Duodenal mucosa (tissue), 2 donors: ENCODE results near the gene EIF4G2.
"Not testable (repeated sequence)": the region's sequence is repeated elsewhere in the genome, so short reads cannot be mapped to it uniquely, and the experiment has no call there.

Source experiments
- H3K27ac ChIP-seq: one replicate; pipeline ENCODE4 v1.7.0; 2013; ENCODE audit warnings: low read depth, low read length
- H3K27me3 ChIP-seq, 2 donors: one replicate each; pipeline ENCODE4 v1.7.0; 2013; ENCODE audit warnings: low read length in 2 of 2, control low read depth in 1 of 2; ENCODE audit not compliant: insufficient read depth in 2 of 2, control insufficient read depth in 1 of 2
- H3K36me3 ChIP-seq, 2 donors: one replicate each; pipeline ENCODE4 v1.7.0; 2013; ENCODE audit warnings: low read length in 2 of 2, control low read depth in 1 of 2; ENCODE audit not compliant: insufficient read depth in 2 of 2, control insufficient read depth in 1 of 2
- H3K4me1 ChIP-seq, 2 donors: one replicate each; pipeline ENCODE4 v1.7.0; 2013; ENCODE audit warnings: low read length in 2 of 2, control low read depth in 1 of 2; ENCODE audit not compliant: insufficient read depth in 2 of 2, control insufficient read depth in 1 of 2
- H3K4me3 ChIP-seq, 2 donors: one replicate each; pipeline ENCODE4 v1.7.0; 2013; ENCODE audit warnings: low read length in 2 of 2, low read depth in 1 of 2
- H3K9ac ChIP-seq, 2 donors: one replicate each; pipeline ENCODE4 v1.7.0; 2013; ENCODE audit warnings: low read length in 2 of 2, low read depth in 1 of 2
- H3K9me3 ChIP-seq, 2 donors: one replicate each; pipeline ENCODE4 v1.7.0; 2013; ENCODE audit warnings: low read length in 2 of 2, control low read depth in 1 of 2; ENCODE audit not compliant: control insufficient read depth in 1 of 2

EIF4G2 gene

DNA sequence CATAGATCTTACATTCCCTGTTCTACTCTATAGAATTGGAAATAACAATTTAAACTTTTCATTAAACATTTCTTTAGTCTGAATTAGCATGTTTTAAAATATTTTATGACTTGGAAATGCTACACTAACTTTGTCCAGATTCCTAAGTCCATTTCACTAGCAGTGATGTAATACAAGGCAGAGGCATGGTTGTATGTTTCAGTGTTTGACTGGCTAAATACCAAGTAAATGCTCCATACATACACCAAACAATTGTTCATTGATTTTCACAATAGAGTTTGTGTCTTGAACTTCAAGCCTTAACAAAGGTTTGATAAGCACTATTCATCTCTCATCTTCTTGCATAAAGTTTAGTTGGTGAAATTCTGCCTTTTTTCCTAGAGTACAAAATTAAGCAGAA is 35.6 kb upstream of the EIF4G2 start:
- H3K27ac ChIP-seq: no peak overlapping the region
- H3K27me3 ChIP-seq: no peaks in the 10 kb centered on the region
- no peak overlapping the region for H3K9ac ChIP-seq
- H3K9me3 ChIP-seq: no peaks in the 10 kb centered on the region
- H3K4me3 ChIP-seq: no peak overlapping the region
- no peaks in the 10 kb centered on the region for H3K36me3 ChIP-seq
- H3K4me1 ChIP-seq: peaks cover 6 to 15% of the 10 kb centered on the region in 2 donors

DNA sequence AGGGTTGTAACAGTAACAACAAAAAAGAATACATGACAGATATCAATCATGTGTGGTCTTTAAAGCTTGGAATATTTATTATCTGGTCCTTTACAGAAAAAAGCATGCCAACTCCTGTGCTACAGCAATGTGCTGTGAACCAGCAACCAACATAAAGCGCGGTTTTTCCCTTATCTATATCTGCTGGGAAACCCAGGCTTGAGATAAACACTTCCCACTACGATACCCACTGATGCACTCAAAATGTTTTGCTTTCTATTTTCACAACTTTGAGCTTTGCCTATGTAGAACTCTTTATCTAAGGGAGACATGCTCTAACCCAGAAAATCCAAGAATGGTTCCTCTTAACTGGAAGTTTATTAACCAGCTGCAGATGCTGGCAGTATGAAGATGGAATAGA is 30.2 kb upstream of the EIF4G2 start:
- H3K4me1 ChIP-seq: peaks cover 4 to 6% of the 10 kb centered on the region in 2 donors
- H3K9ac ChIP-seq: no peak overlapping the region
- H3K27me3 ChIP-seq: no peaks in the 10 kb centered on the region
- H3K4me3 ChIP-seq: no peak overlapping the region
- no peaks in the 10 kb centered on the region for H3K9me3 ChIP-seq
- no peak overlapping the region for H3K27ac ChIP-seq
- H3K36me3 ChIP-seq: no peaks in the 10 kb centered on the region

DNA sequence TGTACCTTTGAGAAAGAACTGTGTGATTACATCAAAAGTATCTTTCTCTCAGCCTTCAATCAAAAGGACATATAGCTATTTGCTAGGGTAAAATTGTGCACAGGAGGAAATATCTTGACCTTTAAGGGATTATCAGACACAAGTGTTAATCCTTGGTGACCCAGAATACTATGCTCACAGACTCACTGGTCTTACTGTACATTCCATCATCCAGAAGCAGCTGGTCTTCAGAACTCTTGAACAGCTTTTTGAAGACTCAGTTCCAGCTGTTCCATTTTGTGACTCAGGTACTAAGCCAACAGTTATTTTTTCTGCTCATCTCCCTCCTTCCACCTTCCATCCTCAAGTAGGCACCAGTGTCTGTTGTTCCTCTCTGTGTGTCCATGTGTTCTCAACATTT is 29.4 kb upstream of the EIF4G2 start:
- no peaks in the 10 kb centered on the region for H3K36me3 ChIP-seq
- H3K9me3 ChIP-seq: no peaks in the 10 kb centered on the region
- H3K9ac ChIP-seq: no peak overlapping the region
- no peaks in the 10 kb centered on the region for H3K27me3 ChIP-seq
- no peak overlapping the region for H3K4me3 ChIP-seq
- H3K27ac ChIP-seq: no peak overlapping the region
- peaks cover 2 to 6% of the 10 kb centered on the region in 2 donors for H3K4me1 ChIP-seq

DNA sequence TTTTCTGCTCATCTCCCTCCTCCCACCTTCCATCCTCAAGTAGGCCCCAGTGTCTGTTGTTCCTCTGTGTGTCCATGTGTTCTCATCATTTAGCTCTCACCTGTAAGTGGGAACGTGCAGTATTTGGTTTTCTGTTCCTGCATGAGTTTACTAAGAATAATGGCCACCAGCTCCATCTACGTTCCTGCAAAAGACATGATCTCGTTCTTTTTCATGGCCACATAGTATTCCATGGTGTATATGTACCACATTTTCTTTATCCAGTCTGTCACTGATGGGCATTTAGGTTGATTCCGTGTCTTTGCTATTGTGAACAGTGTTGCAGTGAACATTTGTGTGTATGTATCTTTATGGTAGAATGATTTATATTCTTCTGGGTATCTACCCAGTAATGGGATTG is 28.2 kb upstream of the EIF4G2 start:
- not testable (repeated sequence) for H3K27me3 ChIP-seq, H3K9me3 ChIP-seq, H3K4me3 ChIP-seq, H3K27ac ChIP-seq, H3K36me3 ChIP-seq, H3K4me1 ChIP-seq, H3K9ac ChIP-seq

DNA sequence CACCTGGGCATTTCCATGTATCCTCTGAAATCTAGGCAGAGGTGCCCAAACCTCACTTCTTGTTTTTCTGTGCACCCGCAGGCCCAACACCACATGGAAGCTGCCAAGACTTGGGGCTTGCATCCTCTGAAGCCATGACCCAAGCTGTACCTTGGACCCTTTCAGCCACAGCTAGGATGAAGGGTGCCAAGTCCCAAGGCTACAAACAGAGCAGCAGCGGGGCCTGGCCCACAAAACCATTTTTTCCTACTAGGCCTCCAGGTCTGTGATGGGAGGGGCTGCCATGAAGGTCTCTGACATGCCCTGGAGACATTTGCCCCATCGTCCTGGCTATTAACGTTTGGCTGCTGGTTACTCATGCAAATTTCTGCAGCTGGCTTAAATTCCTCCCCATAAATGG is 20.4 kb upstream of the EIF4G2 start:
- Histone ChIP-seq H3K9me3 (no peaks in the 10 kb centered on the region), H3K27ac (no peak overlapping the region), H3K9ac (no peak overlapping the region), H3K4me3 (no peak overlapping the region), H3K36me3 (no peaks in the 10 kb centered on the region), H3K4me1 (peaks cover 3 to 5% of the 10 kb centered on the region in 2 donors), H3K27me3 (no peaks in the 10 kb centered on the region)

DNA sequence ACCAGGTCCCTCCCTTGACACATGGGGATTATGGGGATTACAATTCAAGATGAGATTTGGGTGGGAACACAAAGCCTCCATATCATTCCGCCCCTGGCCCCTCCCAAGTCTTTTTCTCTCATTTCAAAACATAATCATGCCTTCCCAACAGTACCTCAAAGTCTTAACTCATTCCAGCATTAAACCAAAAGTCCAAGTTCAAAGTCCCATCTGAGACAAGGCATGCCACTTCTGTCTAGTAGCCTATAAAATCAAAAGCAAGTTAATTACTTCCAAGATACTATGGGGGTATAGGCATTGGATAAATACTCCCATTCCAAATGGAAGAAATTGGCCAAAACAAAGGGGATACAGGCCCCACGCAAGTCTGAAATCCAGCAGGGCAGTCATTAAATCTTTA is 19.7 kb upstream of the EIF4G2 start:
- Histone ChIP-seq H3K9me3 (no peaks in the 10 kb centered on the region), H3K27me3 (no peaks in the 10 kb centered on the region), H3K36me3 (no peaks in the 10 kb centered on the region), H3K27ac (no peak overlapping the region), H3K4me1 (peaks cover 5 to 10% of the 10 kb centered on the region in 2 donors), H3K9ac (no peak overlapping the region), H3K4me3 (no peak overlapping the region)

DNA sequence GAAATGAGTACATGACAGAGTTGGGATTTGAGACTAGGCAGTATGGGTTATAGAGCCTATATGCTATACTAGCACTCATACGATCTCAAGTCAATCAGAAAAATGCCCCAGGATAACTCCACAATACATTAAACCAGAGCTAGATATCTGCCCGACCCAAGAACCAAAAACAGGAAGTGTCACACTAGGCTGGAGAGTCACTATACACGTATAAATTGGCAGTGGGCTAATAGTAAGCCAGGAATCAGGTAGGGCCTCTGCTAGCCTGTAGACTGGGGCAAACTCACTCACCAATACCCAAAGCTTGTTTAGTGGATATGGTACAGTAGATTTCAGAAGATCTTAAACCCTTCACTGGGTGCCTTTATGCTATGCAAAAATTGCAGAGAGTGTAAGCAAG is 16.2 kb upstream of the EIF4G2 start:
- Histone ChIP-seq H3K27me3 (no peaks in the 10 kb centered on the region), H3K4me3 (no peak overlapping the region), H3K27ac (no peak overlapping the region)

DNA sequence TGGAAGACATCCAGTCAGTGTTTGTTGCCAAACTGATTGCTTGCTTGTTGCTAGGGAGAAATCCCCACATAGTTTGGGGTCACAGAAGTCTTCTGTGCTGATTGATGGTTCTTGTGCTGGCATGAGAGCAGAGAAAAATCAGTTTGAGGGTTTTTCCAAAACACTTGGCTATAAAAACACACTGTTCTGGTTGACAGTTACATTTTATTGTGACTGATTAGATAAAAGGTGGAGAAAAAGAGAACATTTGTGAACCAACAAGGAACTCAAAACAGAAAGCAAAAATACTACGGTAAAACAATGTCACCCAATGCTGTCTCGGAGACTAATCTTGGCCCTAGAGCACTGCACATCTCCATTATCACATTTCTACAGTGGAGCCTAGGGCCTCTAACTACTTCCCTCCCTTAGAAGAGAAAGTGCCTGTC is 14.4 kb upstream of the EIF4G2 start:
- Histone ChIP-seq H3K9me3 (no peaks in the 10 kb centered on the region), H3K36me3 (no peaks in the 10 kb centered on the region), H3K27ac (no peak overlapping the region), H3K27me3 (no peaks in the 10 kb centered on the region), H3K4me3 (peak overlapping the region; percentile 8 to 46), H3K9ac (no peak overlapping the region), H3K4me1 (peaks cover 6 to 17% of the 10 kb centered on the region in 2 donors)

More for the DNA sequence above, 16.2 kb upstream of the EIF4G2 start:
- H3K4me1 ChIP-seq: peaks cover 11 to 16% of the 10 kb centered on the region in 2 donors
- H3K9me3 ChIP-seq: no peaks in the 10 kb centered on the region
- H3K9ac ChIP-seq: no peak overlapping the region
- H3K36me3 ChIP-seq: no peaks in the 10 kb centered on the region

DNA sequence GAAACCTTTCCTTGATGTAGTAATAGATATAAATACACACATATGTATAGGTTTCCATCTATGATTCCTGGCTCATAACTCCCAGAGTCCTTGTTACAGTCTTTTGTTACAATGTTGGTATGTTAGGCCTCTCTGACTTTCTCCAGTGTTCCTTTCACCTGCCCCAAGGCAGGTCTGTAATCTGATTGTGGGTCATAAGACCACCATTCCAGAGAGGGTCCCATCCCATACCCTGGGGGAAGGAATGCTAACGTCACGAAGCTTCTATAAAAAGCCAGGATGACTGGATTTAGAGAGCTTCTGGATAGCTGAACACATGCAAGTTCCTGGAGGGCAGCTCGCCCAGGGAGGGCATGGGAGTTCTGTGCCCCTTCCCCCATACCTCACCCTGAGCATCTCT is 13.8 kb upstream of the EIF4G2 start:
- H3K36me3 ChIP-seq, H3K27me3 ChIP-seq, H3K4me3 ChIP-seq, H3K27ac ChIP-seq, H3K9me3 ChIP-seq, H3K9ac ChIP-seq: not testable (repeated sequence)
- H3K4me1 ChIP-seq: peaks cover 6 to 17% of the 10 kb centered on the region in 2 donors

DNA sequence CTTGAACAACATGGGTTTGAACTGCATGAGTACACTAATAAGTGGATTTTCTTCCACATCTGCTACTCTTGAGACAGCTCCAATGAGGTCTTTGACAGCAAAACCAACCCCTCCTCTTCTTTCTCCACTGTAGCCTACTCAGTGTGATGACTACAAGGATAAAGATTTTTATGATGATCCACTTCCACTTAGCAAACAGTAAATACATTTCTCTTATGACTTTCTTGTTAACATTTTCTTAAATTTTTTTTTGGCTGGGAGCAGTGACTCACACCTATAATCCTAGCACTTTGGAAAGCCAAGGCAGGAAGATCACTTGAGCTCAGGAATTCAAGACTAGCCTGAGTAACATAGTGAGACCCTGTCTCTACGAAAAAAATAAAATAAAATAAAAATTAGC is 9.9 kb upstream of the EIF4G2 start:
- Histone ChIP-seq H3K36me3 (no peaks in the 10 kb centered on the region), H3K9ac (no peak overlapping the region), H3K27ac (no peak overlapping the region), H3K4me1 (peaks cover 6 to 12% of the 10 kb centered on the region in 2 donors), H3K27me3 (no peaks in the 10 kb centered on the region), H3K4me3 (no peak overlapping the region), H3K9me3 (no peaks in the 10 kb centered on the region)

DNA sequence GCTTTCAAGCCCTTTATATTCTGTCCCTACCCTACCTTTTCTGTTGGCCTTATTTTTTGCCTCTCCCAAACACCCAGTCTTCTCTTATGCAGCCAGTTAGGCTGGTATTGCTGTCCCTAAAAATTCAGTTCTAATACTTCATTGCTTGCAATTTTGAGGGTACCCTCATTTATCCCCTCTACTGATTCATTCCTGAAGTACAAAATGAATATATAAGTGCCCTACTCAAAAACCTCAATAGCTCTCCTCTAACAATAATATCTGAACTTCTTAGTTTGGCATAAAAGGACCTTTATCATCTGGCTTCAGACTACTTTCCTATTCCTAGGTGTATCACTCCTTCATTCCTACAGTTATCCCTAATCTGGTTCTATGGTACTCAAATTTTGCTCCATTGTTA is 5.2 kb upstream of the EIF4G2 start:
- no peaks in the 10 kb centered on the region for H3K36me3 ChIP-seq

More for the DNA sequence above, 5.2 kb upstream of the EIF4G2 start:
- Histone ChIP-seq H3K9me3 (no peaks in the 10 kb centered on the region), H3K9ac (no peak overlapping the region), H3K4me1 (peaks cover 5 to 10% of the 10 kb centered on the region in 2 donors), H3K27me3 (no peaks in the 10 kb centered on the region), H3K4me3 (no peak overlapping the region), H3K27ac (no peak overlapping the region)
